Tibial nerve (tissue), 4 donors: ENCODE measurements around the gene CUX1.

ENCODE experiments used
- CTCF ChIP-seq, 5 experiments: fragments of 200-600 bp in 3 of 5; fragments of 450-650 bp in 2 of 5; sonication (generic) in 3 of 5; IDR thresholded peaks; one replicate each; pipeline ENCODE4 v1.5.1; 2016 to 2019; ENCODE audit warnings: antibody characterized with exemption in 5 of 5, mild to moderate bottlenecking in 3 of 5, moderate library complexity in 2 of 5
- EP300 ChIP-seq, 2 donors: sonication (generic); formaldehyde crosslinking; IDR thresholded peaks; one replicate each; pipeline ENCODE4 v1.6.1; 2017; ENCODE audit warnings: antibody characterized with exemption in 2 of 2, mild to moderate bottlenecking in 1 of 2
- POLR2A ChIP-seq, 2 donors: fragments of 450-650 bp; IDR thresholded peaks; one replicate each; pipeline ENCODE4 v1.6.1; 2017; ENCODE audit warnings: antibody characterized with exemption in 2 of 2, mild to moderate bottlenecking in 2 of 2, moderate library complexity in 2 of 2

- TF ChIP-seq CTCF (IDR thresholded peaks at IDR 0.05) (no peak), POLR2A (IDR thresholded peaks at IDR 0.05) (no peak), EP300 (IDR thresholded peaks at IDR 0.05) (no peak)
These were observed 478.7 kb downstream of the CUX1 start for GRCh38 chr7:102296179-102296438.
